ENCODE measurements around the gene CBR3. TPM values are rescaled to one million over a fixed set of nuclear protein-coding genes. Genes with fewer than 3 reads are reported as not detected.

CBR3 gene
- total RNA-seq, 1 donor from 2014 or later: 4.7 TPM

- no peak overlapping the region for H3K4me3 Mint-ChIP-seq
- CTCF ChIA-PET: interaction anchor here (0.6 kb wide), 1 partner anchor 153 kb away, joined by 3 read pairs; no protein-coding TSS in a partner anchor
- no peaks in the 10 kb centered on the region for H3K27me3 Mint-ChIP-seq
- H3K27ac Mint-ChIP-seq: no peak overlapping the region
- no peak for TF ChIP-seq CTCF (IDR thresholded peaks at IDR 0.05)
- POLR2A ChIA-PET: no interaction called here
- H3K4me1 Mint-ChIP-seq: peaks cover 29% of the 10 kb centered on the region
- peaks cover 70% of the 10 kb centered on the region for H3K36me3 Mint-ChIP-seq (ENCODE audit: low read depth)
- no peaks in the 10 kb centered on the region for H3K9me3 Mint-ChIP-seq
- ATAC-seq (ENCODE audit: low read depth) (no peak), DNase-seq (no peak)
- intact Hi-C loops (cut with micrococcal nuclease): no loop called here
Measured at GRCh38 chr21:36166705-36167104, 31.8 kb downstream of the CBR3 start.

- Mint-ChIP-seq H3K4me1 (peaks cover 32% of the 10 kb centered on the region), H3K9me3 (no peaks in the 10 kb centered on the region), H3K36me3 (ENCODE audit: low read depth) (peaks cover 67% of the 10 kb centered on the region), H3K27me3 (no peaks in the 10 kb centered on the region), H3K4me3 (no peak overlapping the region), H3K27ac (no peak overlapping the region)
- ATAC-seq (ENCODE audit: low read depth) (no peak), DNase-seq (no peak)
- POLR2A ChIA-PET: no interaction called here
- CTCF ChIA-PET: no interaction called here
- intact Hi-C loops (cut with micrococcal nuclease): no loop called here
- no peak for TF ChIP-seq CTCF (IDR thresholded peaks at IDR 0.05)
Measured at GRCh38 chr21:36167541-36167940, 32.7 kb downstream of the CBR3 start.

GRCh38 chr21:36169470-36170128 lies 34.7 kb downstream of the CBR3 start:
- H3K4me1 Mint-ChIP-seq: peaks cover 19% of the 10 kb centered on the region
- DNase-seq (no peak), ATAC-seq (ENCODE audit: low read depth) (no peak)
- H3K27ac Mint-ChIP-seq: peak overlapping the region; percentile 25
- H3K36me3 Mint-ChIP-seq (ENCODE audit: low read depth): peaks cover 65% of the 10 kb centered on the region
- intact Hi-C loops (cut with micrococcal nuclease): no loop called here
- H3K4me3 Mint-ChIP-seq: no peak overlapping the region
- POLR2A ChIA-PET: no interaction called here
- CTCF ChIA-PET: no interaction called here
- no peak for TF ChIP-seq CTCF (IDR thresholded peaks at IDR 0.05)
- H3K9me3 Mint-ChIP-seq: no peaks in the 10 kb centered on the region
- no peaks in the 10 kb centered on the region for H3K27me3 Mint-ChIP-seq

- intact Hi-C loops (cut with micrococcal nuclease): no loop called here
- H3K4me1 Mint-ChIP-seq: peaks cover 19% of the 10 kb centered on the region
Measured at GRCh38 chr21:36170823-36171222, 35.9 kb downstream of the CBR3 start.

GRCh38 chr21:36171336-36171735 lies 36.5 kb downstream of the CBR3 start:
- H3K27ac Mint-ChIP-seq: no peak overlapping the region
- H3K4me1 Mint-ChIP-seq: peaks cover 19% of the 10 kb centered on the region
- TF ChIP-seq CTCF (IDR thresholded peaks at IDR 0.05): no peak
- no peak overlapping the region for H3K4me3 Mint-ChIP-seq
- H3K27me3 Mint-ChIP-seq: no peaks in the 10 kb centered on the region
- ChIA-PET CTCF (no interaction called here), POLR2A (no interaction called here)
- H3K36me3 Mint-ChIP-seq (ENCODE audit: low read depth): peaks cover 64% of the 10 kb centered on the region
- no peak for DNase-seq
- intact Hi-C loops (cut with micrococcal nuclease): no loop called here
- no peak for ATAC-seq (ENCODE audit: low read depth)
- H3K9me3 Mint-ChIP-seq: no peaks in the 10 kb centered on the region

More at GRCh38 chr21:36170823-36171222, 35.9 kb downstream of the CBR3 start:
- TF ChIP-seq CTCF (IDR thresholded peaks at IDR 0.05): no peak
- POLR2A ChIA-PET: no interaction called here
- H3K9me3 Mint-ChIP-seq: no peaks in the 10 kb centered on the region
- no peak overlapping the region for H3K4me3 Mint-ChIP-seq
- no peaks in the 10 kb centered on the region for H3K27me3 Mint-ChIP-seq
- peaks cover 66% of the 10 kb centered on the region for H3K36me3 Mint-ChIP-seq (ENCODE audit: low read depth)
- no peak for DNase-seq
- ATAC-seq (ENCODE audit: low read depth): no peak
- no peak overlapping the region for H3K27ac Mint-ChIP-seq
- CTCF ChIA-PET: no interaction called here
